NCI-H2171 (cell line): Measurements from ENCODE around the gene CHAF1A.

Experiments used
- DNase-seq: peaks from one replicate; lab custom pipeline; 2025; lab: John Stamatoyannopoulos, UW

CHAF1A gene

GRCh38 chr19:4402171-4403004 is at the start of gene CHAF1A:
Gene CHAF1A, plus strand, starts transcription at chr19:4402640. Its CDS starts 123 bp downstream, at chr19:4402763.
- DNase-seq = peak; percentile 100

DNA sequence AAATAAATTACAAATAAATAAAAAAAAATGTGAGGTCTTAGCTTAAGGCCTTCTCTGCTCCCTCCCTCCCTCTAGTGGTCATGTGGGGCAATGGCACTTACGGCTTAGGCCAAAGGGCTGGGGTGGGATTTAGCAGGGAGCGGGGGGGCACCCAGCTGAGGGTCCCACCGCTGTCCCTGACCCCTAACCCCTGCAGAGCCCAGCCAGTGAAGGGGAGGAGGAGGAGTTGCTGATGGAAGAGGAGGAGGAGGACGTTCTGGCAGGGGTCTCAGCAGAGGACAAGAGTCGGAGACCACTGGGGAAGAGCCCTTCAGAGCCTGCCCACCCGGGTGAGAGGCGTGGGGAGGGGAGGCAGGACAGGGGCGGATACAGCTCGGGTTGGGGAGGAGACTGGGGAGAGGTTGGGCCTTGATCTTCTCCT is 49.7 kb upstream of the CHAF1A start:
- DNase-seq = peak; percentile 41

GRCh38 chr19:4354282-4354681 is 48.2 kb upstream of the CHAF1A start:
- DNase-seq = no peak

GRCh38 chr19:4354897-4355296 is 47.5 kb upstream of the CHAF1A start:
- no peak for DNase-seq

- no peak for DNase-seq
Measured at GRCh38 chr19:4357095-4357797, 45.2 kb upstream of the CHAF1A start.

- DNase-seq = no peak
Measured at GRCh38 chr19:4357921-4358326, 44.5 kb upstream of the CHAF1A start.

DNA sequence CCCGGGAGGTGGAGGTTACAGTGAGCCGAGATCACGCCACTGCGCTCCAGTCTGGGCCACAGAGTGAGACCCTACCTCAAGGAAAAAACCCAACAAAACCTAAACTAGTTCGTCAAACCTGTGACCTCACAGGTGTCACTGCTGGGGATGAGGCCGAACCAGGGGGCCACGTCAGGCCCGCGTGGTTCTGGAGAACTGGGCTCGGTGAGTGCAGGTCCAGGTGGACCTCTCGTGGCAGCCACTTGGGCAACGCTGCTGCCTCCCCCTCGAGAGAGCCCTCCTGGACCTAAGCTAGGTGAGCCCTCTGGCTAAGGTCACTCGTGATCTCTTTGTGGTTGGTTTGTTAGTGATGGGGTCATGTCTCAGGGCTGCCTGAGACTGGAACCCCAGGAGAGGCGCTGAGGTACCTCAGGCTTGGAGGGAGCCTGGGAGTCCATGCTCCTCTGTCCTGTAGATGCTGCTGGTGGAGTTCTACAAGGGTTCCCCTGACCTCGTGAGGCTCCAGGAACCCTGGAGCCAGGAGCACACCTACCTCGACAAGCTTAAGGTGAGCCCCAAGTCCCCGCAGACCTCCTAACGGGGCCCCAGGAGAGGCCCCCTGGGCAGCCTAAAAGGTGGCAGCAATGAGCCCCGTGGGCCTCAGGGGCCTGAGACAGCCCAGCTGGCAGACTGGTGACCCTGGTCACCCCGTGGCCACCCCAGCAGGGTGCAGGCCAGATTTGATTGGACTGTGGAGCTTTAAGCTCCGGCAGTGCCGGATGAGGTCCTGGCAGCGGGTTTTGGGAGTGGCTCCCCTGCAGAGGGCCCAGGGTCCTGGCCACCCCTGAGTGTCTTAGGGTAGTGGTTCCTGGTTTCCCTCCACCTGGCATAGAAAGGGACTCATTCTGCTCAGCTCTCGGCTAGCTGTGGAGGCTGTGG is 43.5 kb upstream of the CHAF1A start:
- DNase-seq = no peak

- DNase-seq = no peak
Measured at GRCh38 chr19:4359627-4360000, 42.8 kb upstream of the CHAF1A start.

DNA sequence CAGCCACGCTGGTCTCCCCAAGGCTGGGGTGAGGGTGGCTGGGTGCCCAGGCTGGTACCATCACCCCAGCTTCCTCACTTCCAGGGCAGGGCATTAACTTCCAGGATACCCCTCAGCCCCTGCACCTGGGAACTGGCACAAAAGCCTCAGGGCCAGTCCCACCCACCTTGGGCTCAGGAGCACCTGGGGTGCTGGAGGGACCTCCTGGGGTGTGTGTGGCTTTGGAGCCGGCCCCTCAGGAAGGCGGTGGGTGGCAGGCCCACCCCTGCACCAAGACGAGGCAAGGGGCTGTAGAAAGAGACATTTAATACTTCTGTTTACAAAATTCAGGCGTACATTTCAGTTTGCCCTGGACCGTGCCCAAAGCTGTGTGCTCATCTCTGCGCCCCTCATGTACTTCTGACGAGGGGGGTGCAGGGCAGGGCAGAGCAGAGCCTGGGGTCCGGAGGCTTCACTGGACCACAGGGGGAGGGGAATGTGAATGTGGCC is 42.3 kb upstream of the CHAF1A start:
- DNase-seq = no peak

DNA sequence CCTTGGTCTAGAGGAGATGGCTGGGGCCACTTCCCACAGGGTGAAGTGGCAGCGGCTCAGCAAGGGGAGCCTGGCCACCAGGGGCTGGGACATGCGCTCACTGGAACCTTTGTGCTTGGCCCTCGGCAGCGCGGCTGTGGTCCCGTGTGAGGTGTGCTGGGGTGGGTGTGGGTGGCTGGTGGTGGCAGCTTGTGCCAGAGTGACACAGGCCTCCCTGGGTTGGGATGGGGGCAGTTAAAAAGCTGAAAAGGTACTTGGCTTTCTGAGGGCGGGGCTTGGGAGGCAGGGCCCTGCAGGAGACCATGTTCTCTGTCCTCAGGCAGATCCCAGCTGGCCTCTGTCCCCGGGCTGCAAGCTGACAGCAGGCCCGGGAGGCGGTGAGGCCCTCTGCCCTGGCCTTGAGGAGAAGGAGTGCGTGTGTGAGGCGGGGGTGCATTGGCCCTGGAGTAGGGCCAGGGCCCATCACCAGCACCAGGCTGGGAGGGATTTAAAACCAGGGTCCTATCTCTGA is 41.7 kb upstream of the CHAF1A start:
- DNase-seq = no peak

DNA sequence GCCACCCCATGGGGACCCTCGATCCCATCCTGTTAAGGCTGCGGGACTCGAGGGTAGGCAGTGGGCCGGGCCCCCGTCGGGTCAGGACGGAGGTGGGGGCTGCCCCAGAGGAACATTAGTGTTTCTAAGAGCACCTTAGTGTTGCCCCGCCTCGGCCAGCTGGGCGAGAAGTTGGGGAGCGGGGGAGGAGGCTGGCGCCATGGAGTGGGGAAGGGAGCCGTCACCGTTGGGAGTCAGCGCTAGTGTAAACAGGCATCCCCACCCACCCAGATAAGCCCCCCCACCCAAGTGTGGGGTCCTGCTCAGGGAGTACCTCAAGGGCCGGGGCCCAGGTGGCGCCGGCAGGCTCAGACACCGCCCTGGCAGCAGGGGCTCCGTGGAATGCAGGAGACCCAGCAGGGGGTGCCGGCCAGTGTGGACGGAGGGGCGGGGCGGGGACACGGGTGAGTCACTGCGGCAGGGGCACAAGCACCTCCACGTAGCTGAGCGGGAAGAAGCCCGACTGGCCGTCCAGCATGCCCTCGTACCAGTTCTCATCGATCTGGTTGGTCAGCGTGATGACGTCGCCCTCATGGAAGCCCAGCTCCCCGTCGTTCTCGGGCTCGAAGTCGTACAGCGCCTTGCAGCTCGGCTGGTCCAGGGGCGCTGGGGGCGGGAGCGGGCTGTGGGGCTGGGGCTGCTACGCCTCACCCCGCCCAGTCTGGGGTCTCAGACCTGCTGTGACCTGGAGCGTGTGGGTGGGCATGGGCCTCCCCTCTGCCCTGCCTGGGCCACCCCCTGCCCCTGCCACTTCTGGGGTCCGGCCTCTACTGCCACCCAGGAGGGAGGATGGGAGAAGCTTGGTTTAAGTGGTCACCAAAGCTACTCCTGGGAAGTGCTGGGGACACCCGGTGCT is 41.0 kb upstream of the CHAF1A start:
- DNase-seq = no peak

DNA sequence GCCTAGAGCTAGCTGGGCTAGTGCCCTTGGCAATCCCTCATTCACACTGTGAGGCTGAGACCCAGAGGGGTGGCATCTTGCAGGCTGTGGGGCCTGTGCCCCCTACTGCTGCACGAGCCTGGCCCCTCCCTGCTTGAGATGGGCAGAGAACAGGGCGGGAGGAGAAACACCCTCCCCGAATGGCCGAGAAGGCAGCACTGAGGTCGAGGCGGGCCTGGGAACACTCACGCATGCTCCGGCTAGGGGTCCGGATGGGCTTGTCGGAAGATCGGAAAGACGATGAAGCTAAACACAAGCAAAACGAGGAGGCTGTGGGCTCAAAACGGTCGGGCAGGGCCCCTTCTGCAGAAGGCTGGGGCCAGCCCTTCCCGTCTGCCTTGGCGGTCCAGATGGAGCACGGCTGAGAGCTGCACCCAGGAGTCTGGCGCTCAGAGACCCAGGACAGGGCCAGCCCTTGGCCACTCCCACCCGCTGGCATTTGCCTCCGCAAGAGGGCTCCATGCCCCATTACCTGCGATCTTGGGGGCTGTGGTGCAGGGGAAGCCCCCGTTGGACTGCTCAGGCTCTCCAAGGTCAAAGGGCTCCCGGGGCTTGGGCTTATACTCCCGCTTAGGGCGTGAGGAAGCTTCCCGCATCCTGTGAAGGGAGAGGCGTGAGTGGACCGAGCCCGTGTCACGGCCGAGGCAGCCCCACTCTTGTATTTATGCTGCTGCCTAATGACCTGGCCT is 40.2 kb upstream of the CHAF1A start:
- DNase-seq = no peak

GRCh38 chr19:4362831-4363545 is 39.5 kb upstream of the CHAF1A start:
- DNase-seq = no peak

GRCh38 chr19:4363571-4364304 is 38.7 kb upstream of the CHAF1A start:
- DNase-seq = no peak

DNA sequence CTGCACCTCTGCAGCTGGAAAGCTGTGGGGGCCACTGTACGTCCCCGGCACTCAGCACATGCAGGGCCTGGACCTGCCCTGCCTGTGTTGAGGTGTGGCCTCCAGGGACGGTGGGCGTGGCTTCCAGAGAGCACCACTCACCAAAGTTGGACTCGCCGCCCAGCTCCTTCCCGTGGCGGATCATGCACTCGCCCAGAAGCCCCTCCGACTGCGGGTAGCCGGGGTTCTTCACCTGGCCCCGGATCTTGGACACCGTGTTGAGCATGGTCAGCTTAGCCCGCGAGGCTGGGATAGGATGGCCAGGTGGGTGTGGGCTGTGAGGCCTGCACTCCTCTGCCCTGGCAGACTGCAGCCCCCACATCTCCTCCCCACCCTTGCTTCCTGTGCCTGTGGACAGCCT is 37.1 kb upstream of the CHAF1A start:
- no peak for DNase-seq

- no peak for DNase-seq
Measured at GRCh38 chr19:4365791-4366665, 36.4 kb upstream of the CHAF1A start.

DNA sequence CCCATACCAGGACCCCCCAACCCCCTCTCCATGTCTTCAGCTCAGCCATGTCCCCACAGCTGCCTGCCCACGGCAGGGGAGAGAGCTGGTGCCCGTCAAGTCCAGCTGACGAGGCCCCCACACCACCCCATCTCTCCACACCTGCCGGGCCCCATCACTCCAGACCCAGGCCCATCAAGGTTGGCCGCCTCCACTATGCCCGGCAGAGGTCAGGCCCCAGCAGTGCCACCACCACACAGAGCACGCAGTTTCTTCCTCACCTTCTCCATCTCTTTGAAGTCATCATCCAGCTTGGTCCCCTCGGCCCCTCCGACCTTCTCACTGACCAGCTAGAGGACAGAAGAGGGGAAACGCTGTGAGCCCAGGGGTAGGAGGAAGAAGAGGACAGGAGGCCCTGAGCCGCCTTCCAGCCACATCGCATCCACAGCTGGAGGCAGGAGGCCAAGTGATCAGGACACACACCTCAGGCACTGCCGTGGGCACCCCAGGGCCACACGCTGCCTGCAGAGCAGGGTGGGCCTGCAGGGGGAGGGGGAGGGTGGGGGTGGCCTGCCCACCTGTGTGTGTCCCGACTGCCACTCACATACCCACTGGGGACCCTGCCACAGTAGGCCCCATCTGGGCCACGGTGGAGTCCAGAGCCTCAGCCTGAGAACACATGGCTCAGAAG is 35.6 kb upstream of the CHAF1A start:
- no peak for DNase-seq
